ENCODE measurements around the gene SHISAL1.
"Not testable (repeated sequence)": the region's sequence is repeated elsewhere in the genome, so short reads cannot be mapped to it uniquely, and the experiment has no call there.

SHISAL1 gene

GRCh38 chr22:44260216-44261035 is 52.3 kb downstream of the SHISAL1 start:
- no peak for DNase-seq (ENCODE audit: low spot score)

- no peak for DNase-seq (ENCODE audit: low spot score)
Observed at GRCh38 chr22:44259366-44260215, 53.2 kb downstream of the SHISAL1 start.

GRCh38 chr22:44256556-44257485 is 55.9 kb downstream of the SHISAL1 start:
- no peak for DNase-seq (ENCODE audit: low spot score)

- DNase-seq (ENCODE audit: low spot score), result no peak
Observed at GRCh38 chr22:44256085-44256484, 56.7 kb downstream of the SHISAL1 start.

GRCh38 chr22:44254811-44255210 is 57.9 kb downstream of the SHISAL1 start:
- DNase-seq (ENCODE audit: low spot score), result no peak

GRCh38 chr22:44249376-44250147 is 63.2 kb downstream of the SHISAL1 start:
- DNase-seq (ENCODE audit: low spot score), result no peak

GRCh38 chr22:44248926-44249325 is 63.8 kb downstream of the SHISAL1 start:
- DNase-seq (ENCODE audit: low spot score), result no peak

- DNase-seq (ENCODE audit: low spot score), result no peak
Observed at GRCh38 chr22:44247923-44248892, 64.5 kb downstream of the SHISAL1 start.

- no peak for DNase-seq (ENCODE audit: low spot score)
Observed at GRCh38 chr22:44247346-44247745, 65.4 kb downstream of the SHISAL1 start.

- no peak for DNase-seq (ENCODE audit: low spot score)
Observed at GRCh38 chr22:44246615-44247326, 66.0 kb downstream of the SHISAL1 start.

- DNase-seq (ENCODE audit: low spot score), result no peak
Observed at GRCh38 chr22:44245867-44246266, 66.9 kb downstream of the SHISAL1 start.

GRCh38 chr22:44245438-44245837 is 67.3 kb downstream of the SHISAL1 start:
- no peak for DNase-seq (ENCODE audit: low spot score)

- DNase-seq (ENCODE audit: low spot score), result no peak
Observed at GRCh38 chr22:44244265-44244822, 68.4 kb downstream of the SHISAL1 start.

GRCh38 chr22:44243761-44244160 is 69.0 kb downstream of the SHISAL1 start:
- no peak for DNase-seq (ENCODE audit: low spot score)

- no peak for DNase-seq (ENCODE audit: low spot score)
Observed at GRCh38 chr22:44242946-44243724, 69.6 kb downstream of the SHISAL1 start.

GRCh38 chr22:44241121-44241520 is 71.6 kb downstream of the SHISAL1 start:
- not testable (repeated sequence) for DNase-seq (ENCODE audit: low spot score)

- DNase-seq (ENCODE audit: low spot score), result no peak
Observed at GRCh38 chr22:44237290-44237689, 75.5 kb downstream of the SHISAL1 start.

- DNase-seq (ENCODE audit: low spot score), result not testable (repeated sequence)
Observed at GRCh38 chr22:44234372-44234771, 78.4 kb downstream of the SHISAL1 start.

All from LoVo (cell line).